K562 (cell line): ENCODE results near the gene ADM. TPM values are rescaled to one million over a fixed set of nuclear protein-coding genes. Genes with fewer than 3 reads are reported as not detected.

Experiments
- CEBPG ChIP-seq, 3 experiments: fragments of 200-800 bp in 1 of 3; sonication (Bioruptor generic) in 1 of 3; sonication (generic) in 1 of 3; formaldehyde crosslinking in 1 of 3; IDR thresholded peaks in 2 of 3; conservative IDR thresholded peaks in 1 of 3; 2 replicates each; pipeline versions ENCODE4 v1.6.1 to v1.8.0; 2016 to 2022; ENCODE audit warnings: missing compliant biosample characterization in 2 of 3, missing genetic modification characterization in 2 of 3, mild to moderate bottlenecking in 1 of 3, missing genetic modification reagents in 1 of 3
- DPF2 ChIP-seq: fragments of 450-650 bp; IDR thresholded peaks from 2 replicates; pipeline ENCODE4 v1.6.1; 2016
- E2F3 ChIP-seq: fragments of 250-450 bp; sonication (Bioruptor Pico); IDR thresholded peaks from 2 replicates; pipeline ENCODE4 v1.4.0; 2020; ENCODE audit warnings: mild to moderate bottlenecking
- EP300 ChIP-seq: IDR thresholded peaks from 2 replicates; pipeline ENCODE4 v1.6.1; 2012; ENCODE audit warnings: low read length, improper control_type of control experiment
- ETV1 ChIP-seq: fragments of 450-650 bp; conservative IDR thresholded peaks from 2 replicates; pipeline ENCODE4 v1.6.1; 2016; ENCODE audit warnings: missing genetic modification characterization, control low read depth, low read depth, missing compliant biosample characterization
- HMGN3 ChIP-seq: IDR thresholded peaks from 2 replicates; pipeline ENCODE4 v1.6.1; 2011; ENCODE audit warnings: borderline replicate concordance, low read depth, mild to moderate bottlenecking, mixed read lengths, low read length; ENCODE audit not compliant: insufficient read length; ENCODE audit errors: extremely low read depth
- MCM2 ChIP-seq: fragments of 450-650 bp; IDR thresholded peaks from 2 replicates; pipeline ENCODE4 v1.6.1; 2017; ENCODE audit warnings: low read depth, mild to moderate bottlenecking
- MEF2D ChIP-seq: conservative IDR thresholded peaks from 2 replicates; pipeline ENCODE4 v1.6.1; 2016; ENCODE audit warnings: low read depth, missing genetic modification characterization, missing compliant biosample characterization
- PHF21A ChIP-seq: fragments of 450-650 bp; IDR thresholded peaks from 2 replicates; pipeline ENCODE4 v1.6.1; 2017; ENCODE audit warnings: low read depth, borderline replicate concordance
- PRPF4 ChIP-seq: fragments of 200-400 bp; formaldehyde crosslinking; IDR thresholded peaks from one replicate; pipeline ENCODE4 v1.6.1; 2017; ENCODE audit warnings: low read length, low read depth, mild to moderate bottlenecking; ENCODE audit not compliant: insufficient read depth, poor library complexity, severe bottlenecking
- RBM34 ChIP-seq: fragments of 200-400 bp; formaldehyde crosslinking; IDR thresholded peaks from 2 replicates; pipeline ENCODE4 v1.6.1; 2018; ENCODE audit warnings: low read length, borderline replicate concordance; ENCODE audit not compliant: insufficient read depth
- SNRNP70 ChIP-seq: fragments of 200-400 bp; formaldehyde crosslinking; optimal IDR thresholded peaks from 2 replicates; pipeline ENCODE3; 2017; ENCODE audit warnings: low read depth, low read length
- TCF7L2 ChIP-seq: fragments of 150-350 bp; IDR thresholded peaks from 2 replicates; pipeline ENCODE4 v1.6.1; 2016; ENCODE audit warnings: low read depth, mild to moderate bottlenecking, low read length, moderate library complexity
- TEAD4 ChIP-seq, 2 experiments: sonication (generic) in 1 of 2; formaldehyde crosslinking in 1 of 2; IDR thresholded peaks; 2 replicates each; pipeline versions ENCODE4 v1.6.1 to v1.8.0; 2012 to 2022; ENCODE audit warnings: borderline replicate concordance in 1 of 2, inconsistent platforms in 1 of 2, low read length in 1 of 2, mild to moderate bottlenecking in 1 of 2, missing genetic modification reagents in 1 of 2
- ZEB2 ChIP-seq: fragments of 450-650 bp; IDR thresholded peaks from 2 replicates; pipeline ENCODE4 v1.6.1; 2016
- ZNF311 ChIP-seq: fragments of 250-450 bp; sonication (Bioruptor Pico); IDR thresholded peaks from 2 replicates; pipeline ENCODE4 v1.4.0; 2020; ENCODE audit warnings: mild to moderate bottlenecking, moderate library complexity
- ZNF407 ChIP-seq: fragments of 450-650 bp; IDR thresholded peaks from 2 replicates; pipeline ENCODE4 v1.6.1; 2016; ENCODE audit warnings: low read depth
- ZNF668 ChIP-seq: fragments of 250-450 bp; sonication (Bioruptor Pico); IDR thresholded peaks from 2 replicates; pipeline ENCODE4 v1.8.0; 2022; ENCODE audit warnings: mild to moderate bottlenecking, inconsistent platforms
- polyA plus RNA-seq, 8 experiments: library from polyadenylated mRNA; depleted of rRNA in 4 of 8; stranded (reverse) in 5 of 8; unstranded in 3 of 8; fragments of >200 nt; fragmentation: Nextera tagmentation in 2 of 8; fragmentation: Illumina TruSeq in 1 of 8; extraction: Ambion mirVana in 2 of 8; extraction: Trizol in 1 of 8; gene quantifications; 2 replicates each; pipeline versions ENCODE4 v1.2.1 to v1.2.3, GENCODE V29; 2011 to 2014; ENCODE audit warnings: inconsistent platforms in 1 of 8, missing spikeins in 1 of 8
- total RNA-seq, 7 experiments: library from RNA; depleted of rRNA in 6 of 7; stranded (reverse); fragments of >200 nt in 6 of 7; fragmentation: Illumina TruSeq in 2 of 7; extraction: Trizol in 2 of 7; gene quantifications; 2 replicates each; pipeline versions ENCODE4 v1.2.1 to v1.2.3, GENCODE V29; 2011 to 2021; ENCODE audit warnings: low replicate concordance in 1 of 7

Gene ADM
- total and polyA plus RNA-seq, 9 of the 15 experiments (the other 6 are each of a cell fraction or from before 2014, with no cell fraction given) = 0.23 to 0.49 (median 0.32) TPM; not detected in 6

- TF ChIP-seq TCF7L2 = no peak
- no peak for TF ChIP-seq CEBPG (CRISPR knock-in tag; IDR thresholded peaks at IDR 0.05)
- peak in 1 of 2 experiments; percentile 68; a peak in 1 of 4 replicates for TF ChIP-seq CEBPG (tag; conservative IDR thresholded peaks at IDR 0.05 in 1 of 2, IDR thresholded peaks at IDR 0.05 in 1 of 2)
- TF ChIP-seq ZNF407 = no peak
- no peak for TF ChIP-seq PRPF4
- no peak for TF ChIP-seq SNRNP70
- peak; percentile 43; the same call in 1 of the 2 replicates for TF ChIP-seq ETV1
- no peak for TF ChIP-seq ZNF311 (CRISPR knock-in tag)
- no peak for TF ChIP-seq MCM2
- TF ChIP-seq TEAD4 (IDR thresholded peaks at IDR 0.05; ENCODE audit: low read length) = no peak
- no peak for TF ChIP-seq TEAD4 (CRISPR knock-in tag; IDR thresholded peaks at IDR 0.05; ENCODE audit: borderline replicate concordance)
- TF ChIP-seq RBM34 = no peak
- no peak for TF ChIP-seq PHF21A
- TF ChIP-seq HMGN3 = no peak
- no peak for TF ChIP-seq E2F3 (CRISPR knock-in tag)
- TF ChIP-seq ZEB2 = 0 out of 2 replicates have a peak, but pooled peaks have one; percentile 32
- TF ChIP-seq EP300 = peak; percentile 44; the same call in 1 of the 2 replicates
- TF ChIP-seq MEF2D (tag) = no peak
- no peak for TF ChIP-seq ZNF668 (CRISPR knock-in tag)
- TF ChIP-seq DPF2 = peak; percentile 45; the same call in 1 of the 2 replicates
Observed at GRCh38 chr11:10327254-10327653, 22.4 kb downstream of the ADM start (continued).
